Measurements from ENCODE around the gene CFTR. TPM values are rescaled to one million over a fixed set of nuclear protein-coding genes. Genes with fewer than 3 reads are reported as not detected.

The CFTR gene
- total and polyA plus RNA-seq, 2 of the 4 experiments (the other 2 are of a cell fraction) = 0.18 to 0.21 TPM

DNA sequence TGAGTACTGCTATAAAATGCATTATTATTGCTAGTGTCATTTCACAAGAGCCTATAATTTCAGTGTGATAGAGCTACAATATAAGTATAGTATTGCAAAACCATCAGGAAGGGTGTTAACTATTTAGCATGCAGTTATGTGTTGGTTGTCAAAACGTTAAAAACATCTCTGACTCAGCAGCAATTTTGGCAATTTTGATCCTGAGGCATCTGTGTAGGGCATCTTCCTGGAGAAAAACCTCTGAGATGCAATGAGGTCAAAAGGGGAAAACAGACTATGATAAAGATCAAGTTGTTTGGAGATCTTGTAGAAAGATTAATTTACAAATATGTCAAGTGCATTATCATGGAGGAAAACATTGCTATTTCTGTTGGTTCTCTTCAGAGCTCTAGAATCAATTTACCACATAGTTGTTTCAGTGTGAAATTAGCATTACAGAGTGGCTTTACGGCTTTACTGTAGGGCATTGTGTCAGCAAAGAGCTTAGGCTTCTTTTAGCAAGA is 5.3 kb downstream of the CFTR start:
- H3K9me3 ChIP-seq (ENCODE audit: control insufficient read depth, insufficient read depth, low read length) = no peaks in the 10 kb centered on the region
- no peak overlapping the region for H2BK5ac ChIP-seq (ENCODE audit: low read depth, low read length, poor library complexity, severe bottlenecking)
- H3K4me1 ChIP-seq (ENCODE audit: control insufficient read depth, insufficient read depth, low read length) = no peaks in the 10 kb centered on the region
- H3K36me3 ChIP-seq (ENCODE audit: control insufficient read depth, insufficient read depth, low read length) = no peaks in the 10 kb centered on the region
- H3K9me1 ChIP-seq (ENCODE audit: insufficient read depth, low read length) = no peaks in the 10 kb centered on the region
- in situ Hi-C loops (cut with MboI; ENCODE audit: low sequenced_read_pairs) = no loop called here
- no peaks in the 10 kb centered on the region for H3K79me1 ChIP-seq (ENCODE audit: low read depth in 1 of 2, low read length in 2 of 2)
- intact Hi-C loops (cut with micrococcal nuclease) = no loop called here
- H2BK20ac ChIP-seq (ENCODE audit: low read depth, low read length) = no peak overlapping the region
- H3K27ac ChIP-seq (ENCODE audit: insufficient read depth, low read length) = no peak overlapping the region
- H3K23ac ChIP-seq (ENCODE audit: low read depth, low read length) = no peak overlapping the region
- ATAC-seq (ENCODE audit: low read depth) (no peak), DNase-seq (no peak)
- ChIA-PET POLR2A (ENCODE audit: unreplicated experiment) (no interaction called here), CTCF (no interaction called here)
- no peaks in the 10 kb centered on the region; the same call in 1 of the 2 replicates for H3K27me3 ChIP-seq (ENCODE audit: control insufficient read depth, insufficient read depth, low read length)
- no peak overlapping the region for H2AFZ ChIP-seq (replicated peaks; ENCODE audit: low read length, poor library complexity)
- no peak overlapping the region for H2AK5ac ChIP-seq (ENCODE audit: low read depth, low read length)
- BruUV-seq (replicated peaks) = no TSS peak
- no peak overlapping the region for H2BK120ac ChIP-seq (ENCODE audit: low read depth, low read length)
- H2AK9ac ChIP-seq (replicated peaks; ENCODE audit: low read depth, low read length, poor library complexity) = no peak overlapping the region
- H3K4me2 ChIP-seq (ENCODE audit: low read depth, low read length) = no peak overlapping the region
- no peaks in the 10 kb centered on the region for H4K20me1 ChIP-seq (ENCODE audit: insufficient read depth, low read length)
- no peak overlapping the region for H2BK15ac ChIP-seq (ENCODE audit: low read depth, low read length)
- no peak overlapping the region for H4K91ac ChIP-seq (ENCODE audit: insufficient read depth, low read depth, low read length)
- H3K14ac ChIP-seq (replicated peaks; ENCODE audit: low read depth, low read length) = no peak overlapping the region
- no peak overlapping the region for H3K4ac ChIP-seq (ENCODE audit: low read depth, low read length)
- TF ChIP-seq BHLHE40 (IDR thresholded peaks at IDR 0.05; ENCODE audit: low read depth, low read length) = no peak
- TF ChIP-seq, protein P1, sequence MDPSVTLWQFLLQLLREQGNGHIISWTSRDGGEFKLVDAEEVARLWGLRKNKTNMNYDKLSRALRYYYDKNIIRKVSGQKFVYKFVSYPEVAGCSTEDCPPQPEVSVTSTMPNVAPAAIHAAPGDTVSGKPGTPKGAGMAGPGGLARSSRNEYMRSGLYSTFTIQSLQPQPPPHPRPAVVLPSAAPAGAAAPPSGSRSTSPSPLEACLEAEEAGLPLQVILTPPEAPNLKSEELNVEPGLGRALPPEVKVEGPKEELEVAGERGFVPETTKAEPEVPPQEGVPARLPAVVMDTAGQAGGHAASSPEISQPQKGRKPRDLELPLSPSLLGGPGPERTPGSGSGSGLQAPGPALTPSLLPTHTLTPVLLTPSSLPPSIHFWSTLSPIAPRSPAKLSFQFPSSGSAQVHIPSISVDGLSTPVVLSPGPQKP (IDR thresholded peaks at IDR 0.05; ENCODE audit: borderline replicate concordance, low read depth, low read length) = no peak
- no peak for TF ChIP-seq MXI1 (IDR thresholded peaks at IDR 0.05; ENCODE audit: borderline replicate concordance, low read depth, low read length)
- no peak for TF ChIP-seq RCOR1 (IDR thresholded peaks at IDR 0.05; ENCODE audit: insufficient replicate concordance, low read length)
- TF ChIP-seq RAD21 (IDR thresholded peaks at IDR 0.05; ENCODE audit: low read length) = no peak
- no peak for TF ChIP-seq SMC3 (IDR thresholded peaks at IDR 0.05; ENCODE audit: low read depth, low read length)
- no peak for TF ChIP-seq MAZ (IDR thresholded peaks at IDR 0.05; ENCODE audit: borderline replicate concordance, low read depth, low read length)
- no peak for TF ChIP-seq FOS (IDR thresholded peaks at IDR 0.05; ENCODE audit: low read depth, low read length)
- no peak for TF ChIP-seq CEBPB (IDR thresholded peaks at IDR 0.05; ENCODE audit: low read depth, low read length)
- no peak for TF ChIP-seq POLR2A (IDR thresholded peaks at IDR 0.05; ENCODE audit: low read depth, low read length)
- TF ChIP-seq, protein P2, sequence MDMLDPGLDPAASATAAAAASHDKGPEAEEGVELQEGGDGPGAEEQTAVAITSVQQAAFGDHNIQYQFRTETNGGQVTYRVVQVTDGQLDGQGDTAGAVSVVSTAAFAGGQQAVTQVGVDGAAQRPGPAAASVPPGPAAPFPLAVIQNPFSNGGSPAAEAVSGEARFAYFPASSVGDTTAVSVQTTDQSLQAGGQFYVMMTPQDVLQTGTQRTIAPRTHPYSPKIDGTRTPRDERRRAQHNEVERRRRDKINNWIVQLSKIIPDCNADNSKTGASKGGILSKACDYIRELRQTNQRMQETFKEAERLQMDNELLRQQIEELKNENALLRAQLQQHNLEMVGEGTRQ (IDR thresholded peaks at IDR 0.05; ENCODE audit: low read depth, low read length) = no peak
- TF ChIP-seq CHD1 (IDR thresholded peaks at IDR 0.05; ENCODE audit: low read depth, low read length) = no peak
- no peak for TF ChIP-seq MAFK (IDR thresholded peaks at IDR 0.05; ENCODE audit: low read depth, low read length)
- no peak for TF ChIP-seq RFX5 (IDR thresholded peaks at IDR 0.05; ENCODE audit: low read depth, low read length)
- no peak for TF ChIP-seq CTCF (conservative IDR thresholded peaks at IDR 0.05; ENCODE audit: low read depth, low read length)
- no peak for TF ChIP-seq NFE2L2 (IDR thresholded peaks at IDR 0.05; ENCODE audit: low read depth, low read length)
- H3K56ac ChIP-seq (ENCODE audit: extremely low read depth, insufficient read depth, low read length) = no peak overlapping the region
- H4K5ac ChIP-seq (ENCODE audit: low read depth, low read length) = no peak overlapping the region
- no peak overlapping the region for H4K8ac ChIP-seq (ENCODE audit: low read depth in 2 of 2, low read length in 2 of 2)
- no peak overlapping the region for H3K9ac ChIP-seq (ENCODE audit: low read depth, low read length)
- no peak overlapping the region for H3K18ac ChIP-seq (ENCODE audit: low read depth, low read length)
- WGBS, 2 experiments (ENCODE audit: extremely low coverage in 2 of 2, insufficient read length in 1 of 2) = 0% methylated on average over 1 of the region's 2 CpGs; no CpG with 5 or more reads in 1 of the 2 experiments
- H3K4me3 ChIP-seq (ENCODE audit: insufficient read depth, low read depth, low read length) = no peak overlapping the region
- dilution Hi-C loops (cut with HindIII; ENCODE audit: low sequenced_read_pairs, unreplicated experiment) = no loop called here
